Caco-2 (cell line): ENCODE measurements around the gene KRT80. TPM values are rescaled to one million over a fixed set of nuclear protein-coding genes. Genes with fewer than 3 reads are reported as not detected.

ENCODE experiments used
- BruUV-seq: library from RNA; stranded (reverse); fragments of 400-500 nt; replicated peaks from 2 replicates; lab custom pipeline; 2021; lab: Mats Ljungman, UMichigan
- CTCF ChIA-PET: fragments of 300-600 bp; sonication (Branson Sonifier 250); formaldehyde crosslinking; loops from one replicate; lab custom pipeline; 2022; ENCODE audit warnings: antibody characterized with exemption; lab: Charles Lee
- POLR2A ChIA-PET: fragments of 300-600 bp; sonication (Branson Sonifier 250); formaldehyde crosslinking; loops from one replicate; lab custom pipeline; 2022; ENCODE audit warnings: antibody characterized with exemption; lab: Charles Lee
- DNase-seq, 2 experiments: peaks; one replicate each; pipeline versions ENCODE4 v3.0.0 to v3.0.0-alpha.2; 2020 to 2022
- H3K27me3 ChIP-seq: replicated peaks from 2 replicates; pipeline ENCODE4 v1.6.0; 2011; ENCODE audit warnings: low read length; ENCODE audit not compliant: control insufficient read depth, insufficient read depth
- H3K36me3 ChIP-seq: 2 replicates; pipeline ENCODE4 v1.5.1; 2011; ENCODE audit warnings: low read length; ENCODE audit not compliant: control insufficient read depth, insufficient read depth
- H3K4me1 ChIP-seq: fragments of 250-450 bp; sonication (Bioruptor Pico); 2 replicates; pipeline ENCODE4 v1.5.1; 2020; ENCODE audit warnings: mild to moderate bottlenecking
- H3K4me3 ChIP-seq: 2 replicates; pipeline ENCODE4 v1.5.1; 2011; ENCODE audit warnings: low read depth, mild to moderate bottlenecking, control low read depth, low read length
- H3K9me3 ChIP-seq: fragments of 250-450 bp; sonication (Bioruptor Pico); 2 replicates; pipeline ENCODE4 v1.5.1; 2020; ENCODE audit warnings: mild to moderate bottlenecking, moderate library complexity
- H3K27ac Mint-ChIP-seq: one replicate; pipeline ENCODE4 v1.8.0; 2022; ENCODE audit warnings: mixed read lengths; ENCODE audit not compliant: unreplicated experiment
- H3K27me3 Mint-ChIP-seq: one replicate; pipeline ENCODE4 v1.8.0; 2022; ENCODE audit warnings: mixed read lengths; ENCODE audit not compliant: insufficient read depth, unreplicated experiment
- H3K36me3 Mint-ChIP-seq: one replicate; pipeline ENCODE4 v1.8.0; 2022; ENCODE audit warnings: mild to moderate bottlenecking, mixed read lengths; ENCODE audit not compliant: insufficient read depth, unreplicated experiment
- H3K4me1 Mint-ChIP-seq: one replicate; pipeline ENCODE4 v1.8.0; 2022; ENCODE audit warnings: low read depth, mixed read lengths; ENCODE audit not compliant: unreplicated experiment
- H3K4me3 Mint-ChIP-seq: one replicate; pipeline ENCODE4 v1.8.0; 2022; ENCODE audit warnings: mild to moderate bottlenecking, moderate library complexity, mixed read lengths; ENCODE audit not compliant: unreplicated experiment
- H3K9me3 Mint-ChIP-seq: one replicate; pipeline ENCODE4 v1.8.0; 2022; ENCODE audit warnings: mixed read lengths; ENCODE audit not compliant: unreplicated experiment
- CTCF ChIP-seq, 2 experiments: fragments of 200-600 bp in 1 of 2; IDR thresholded peaks; 1 replicate in 1 of 2; 2 replicates in 1 of 2; pipeline versions ENCODE4 v1.5.1 to v1.8.0; 2011 to 2022; ENCODE audit warnings: antibody characterized with exemption in 1 of 2, control low read depth in 1 of 2, inconsistent platforms in 1 of 2, low read depth in 1 of 2, low read length in 1 of 2, mild to moderate bottlenecking in 1 of 2, moderate library complexity in 1 of 2; ENCODE audit not compliant: insufficient read depth in 1 of 2, severe bottlenecking in 1 of 2, unreplicated experiment in 1 of 2
- intact Hi-C: fragments of 100-400 bp; cut with micrococcal nuclease; formaldehyde crosslinking; loops from one replicate; pipeline ENCODE4 v1.10.0; 2022; ENCODE audit not compliant: unreplicated experiment
- total RNA-seq: library from RNA; stranded (reverse); gene quantifications from 2 replicates; pipeline ENCODE4 v1.2.3, GENCODE V29; 2022

The KRT80 gene
- total RNA-seq, 1 experiment from 2014 or later = 0.29 TPM

DNA sequence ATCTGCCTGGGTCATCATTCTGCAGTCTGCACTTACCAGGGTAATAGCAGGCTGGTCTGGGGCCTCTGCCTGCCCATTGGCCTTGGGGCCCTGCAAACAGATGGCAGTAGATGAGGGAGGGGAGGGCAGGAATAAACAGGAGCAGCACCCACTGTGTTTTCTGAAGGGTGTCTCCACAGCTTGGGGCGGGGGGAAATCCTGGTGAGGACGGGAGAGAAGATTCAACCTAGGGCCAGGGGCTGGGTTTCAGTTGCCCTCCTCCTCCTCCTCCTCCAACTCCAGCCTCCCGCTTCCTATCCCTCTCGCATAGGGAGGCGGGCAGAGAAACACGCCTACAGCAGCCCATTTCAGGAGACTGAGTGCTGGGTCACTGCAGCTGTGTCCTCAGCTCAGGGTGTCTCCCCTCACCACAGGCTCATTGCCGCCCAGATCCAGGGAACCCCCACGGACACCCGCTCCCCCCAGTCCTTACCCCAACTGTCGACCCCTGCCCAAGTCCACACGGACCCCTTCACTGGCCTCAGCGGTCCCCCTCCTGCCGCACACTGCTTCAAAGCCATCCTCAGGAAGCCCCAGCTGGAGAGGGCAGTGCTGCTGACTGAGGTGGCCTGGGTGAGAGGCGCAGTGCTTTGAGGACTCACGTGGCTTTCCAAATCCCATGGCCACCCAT lies 9.1 kb upstream of the KRT80 start:
- Histone ChIP-seq H3K4me1 (peaks cover 7% of the 10 kb centered on the region; the same call in 1 of the 2 replicates), H3K4me3 (no peak overlapping the region), H3K36me3 (no peaks in the 10 kb centered on the region), H3K9me3 (no peaks in the 10 kb centered on the region), H3K27me3 (no peaks in the 10 kb centered on the region)
- no peaks in the 10 kb centered on the region for H3K27me3 Mint-ChIP-seq
- no peaks in the 10 kb centered on the region for H3K36me3 Mint-ChIP-seq
- POLR2A ChIA-PET = no interaction called here
- H3K4me3 Mint-ChIP-seq = no peak overlapping the region
- no peak for TF ChIP-seq CTCF (IDR thresholded peaks at IDR 0.05; ENCODE audit: insufficient read depth in 1 of 2, low read depth in 1 of 2, low read length in 1 of 2, severe bottlenecking in 1 of 2, unreplicated experiment in 1 of 2)
- peaks cover 6% of the 10 kb centered on the region for H3K4me1 Mint-ChIP-seq
- BruUV-seq = no TSS peak
- H3K9me3 Mint-ChIP-seq = no peaks in the 10 kb centered on the region
- no peak for DNase-seq
- CTCF ChIA-PET = no interaction called here
- intact Hi-C loops = no loop called here
- no peak overlapping the region for H3K27ac Mint-ChIP-seq

DNA sequence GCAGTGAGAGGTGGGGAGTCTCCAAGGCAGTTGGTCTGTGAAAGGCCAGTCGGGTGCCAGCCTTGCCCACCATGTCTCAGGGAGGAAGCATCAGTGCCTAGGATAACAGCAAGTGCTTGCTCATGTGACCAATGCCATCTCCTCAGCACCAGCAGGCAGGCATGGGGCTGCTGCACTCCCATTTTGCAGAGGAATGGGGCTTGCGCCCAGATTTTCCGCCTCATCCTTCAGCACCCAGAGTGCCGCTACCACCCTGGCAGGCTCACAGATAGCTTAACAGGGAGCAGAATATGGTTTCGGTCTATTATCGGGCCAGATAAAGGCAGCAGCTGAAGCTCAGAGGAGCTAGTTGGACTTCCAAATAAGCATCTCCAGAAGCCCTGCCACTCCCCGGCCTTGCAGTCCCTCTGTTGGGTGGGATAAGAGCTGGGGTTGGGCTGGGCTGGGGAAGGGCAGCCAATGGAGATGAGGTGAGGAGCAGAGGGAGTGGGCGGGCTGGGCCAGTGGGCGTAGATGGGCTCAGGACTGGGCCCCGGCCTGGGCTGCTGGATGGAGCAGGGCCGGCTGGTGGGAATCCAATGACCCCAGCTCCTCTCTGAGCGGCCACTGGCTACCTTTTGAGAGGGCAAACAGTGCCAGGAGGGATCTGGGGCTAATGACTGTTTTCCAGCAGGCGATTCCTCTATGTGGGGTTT lies 8.4 kb upstream of the KRT80 start:
- H3K27me3 ChIP-seq = no peaks in the 10 kb centered on the region
- peaks cover 7% of the 10 kb centered on the region; the same call in 1 of the 2 replicates for H3K4me1 ChIP-seq
- no TSS peak for BruUV-seq
- intact Hi-C loops = no loop called here
- no peak overlapping the region for H3K4me3 ChIP-seq
- H3K9me3 ChIP-seq = no peaks in the 10 kb centered on the region
- CTCF ChIA-PET = interaction anchor here (0.6 kb wide), 1 partner anchor 173 kb away, joined by 4 read pairs; no protein-coding TSS in a partner anchor
- H3K27me3 Mint-ChIP-seq = no peaks in the 10 kb centered on the region
- DNase-seq = no peak
- H3K4me3 Mint-ChIP-seq = no peak overlapping the region
- no peak for TF ChIP-seq CTCF (IDR thresholded peaks at IDR 0.05; ENCODE audit: insufficient read depth in 1 of 2, low read depth in 1 of 2, low read length in 1 of 2, severe bottlenecking in 1 of 2, unreplicated experiment in 1 of 2)
- POLR2A ChIA-PET = no interaction called here
- H3K36me3 Mint-ChIP-seq = no peaks in the 10 kb centered on the region
- H3K36me3 ChIP-seq = no peaks in the 10 kb centered on the region
- no peaks in the 10 kb centered on the region for H3K9me3 Mint-ChIP-seq
- no peak overlapping the region for H3K27ac Mint-ChIP-seq
- peaks cover 9% of the 10 kb centered on the region for H3K4me1 Mint-ChIP-seq

DNA sequence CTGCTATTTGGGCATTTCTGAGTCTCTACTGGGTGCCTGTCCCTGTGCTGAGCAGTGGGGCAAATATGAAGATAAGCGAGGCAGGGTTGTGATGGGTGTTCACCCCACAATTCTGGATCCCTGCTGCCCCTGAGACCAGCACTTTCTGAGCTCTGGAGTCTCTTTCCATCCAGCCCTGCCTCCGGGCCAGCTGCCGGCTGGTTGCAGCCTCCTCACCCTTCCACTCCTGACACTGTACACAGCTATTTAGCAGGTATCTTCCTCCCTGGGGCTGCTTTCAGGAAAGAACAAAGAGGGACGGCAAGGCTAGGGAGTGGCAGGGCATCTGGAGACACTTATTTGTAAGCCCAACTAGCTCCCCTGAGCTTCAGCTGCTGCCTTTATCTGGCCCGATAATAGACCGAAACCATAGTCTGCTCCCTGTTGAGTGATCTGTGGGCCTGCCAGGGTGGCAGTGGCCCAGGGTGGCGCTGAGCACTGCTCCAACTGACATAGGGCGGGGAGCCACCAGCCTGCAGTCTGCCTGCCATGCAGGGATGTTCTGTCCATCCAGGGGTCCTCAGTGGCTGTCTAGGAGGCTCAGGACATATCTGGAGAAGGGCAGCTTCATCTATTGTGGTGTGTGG lies 7.6 kb upstream of the KRT80 start:
- Mint-ChIP-seq H3K27me3 (no peaks in the 10 kb centered on the region), H3K9me3 (no peaks in the 10 kb centered on the region), H3K4me1 (peaks cover 13% of the 10 kb centered on the region), H3K4me3 (no peak overlapping the region), H3K36me3 (no peaks in the 10 kb centered on the region), H3K27ac (peak overlapping the region; percentile 42)
- intact Hi-C loops = no loop called here
- CTCF ChIA-PET = no interaction called here
- Histone ChIP-seq H3K27me3 (no peaks in the 10 kb centered on the region), H3K9me3 (no peaks in the 10 kb centered on the region), H3K4me3 (no peak overlapping the region), H3K36me3 (no peaks in the 10 kb centered on the region), H3K4me1 (peaks cover 7% of the 10 kb centered on the region; the same call in 1 of the 2 replicates)
- no peak for DNase-seq
- no peak for TF ChIP-seq CTCF (IDR thresholded peaks at IDR 0.05; ENCODE audit: insufficient read depth in 1 of 2, low read depth in 1 of 2, low read length in 1 of 2, severe bottlenecking in 1 of 2, unreplicated experiment in 1 of 2)
- POLR2A ChIA-PET = no interaction called here
- BruUV-seq = no TSS peak
